ENCODE results near the gene EIF5.

- TF ChIP-seq POLR2AphosphoS5 (IDR thresholded peaks at IDR 0.05), result no peak
- TF ChIP-seq CTCF (IDR thresholded peaks at IDR 0.05), result no peak
- no peak for TF ChIP-seq EP300 (IDR thresholded peaks at IDR 0.05)
Observed at GRCh38 chr14:103346286-103346685, 12.2 kb downstream of the EIF5 start.
